Activated CD8-positive, alpha-beta memory T cell treated with anti-CD3 and anti-CD28 coated beads, Interleukin-2, amount 10 ng/mL, durations not matched to agents 7 days and 5 days (primary cell): Measurements from ENCODE around the gene MYO10. TPM values are rescaled to one million over a fixed set of nuclear protein-coding genes. Genes with fewer than 3 reads are reported as not detected.

Experiments used
- ATAC-seq: fragments of 150-1000 bp; cut with Tn5 transposase; one replicate; pipeline ENCODE4 v1.10.0; 2021; ENCODE audit warnings: moderate library complexity
- CTCF ChIA-PET: fragments of 350-600 bp; sonication (Branson Sonifier 250); formaldehyde crosslinking; loops from one replicate; lab custom pipeline; 2021; ENCODE audit warnings: antibody characterized with exemption; lab: Charles Lee
- DNase-seq: peaks from one replicate; pipeline ENCODE4 v3.0.0-alpha.2; 2020
- H3K27ac Mint-ChIP-seq: one replicate; pipeline ENCODE4 v1.8.0; 2021; ENCODE audit warnings: mild to moderate bottlenecking, mixed read lengths
- H3K27me3 Mint-ChIP-seq: one replicate; pipeline ENCODE4 v1.8.0; 2021; ENCODE audit warnings: mixed read lengths
- H3K36me3 Mint-ChIP-seq: one replicate; pipeline ENCODE4 v1.8.0; 2021; ENCODE audit warnings: mild to moderate bottlenecking, mixed read lengths
- H3K4me1 Mint-ChIP-seq: one replicate; pipeline ENCODE4 v1.8.0; 2021; ENCODE audit warnings: mixed read lengths
- H3K4me3 Mint-ChIP-seq: one replicate; pipeline ENCODE4 v1.8.0; 2021; ENCODE audit warnings: mild to moderate bottlenecking, moderate library complexity, mixed read lengths
- H3K9me3 Mint-ChIP-seq: one replicate; pipeline ENCODE4 v1.8.0; 2022; ENCODE audit warnings: low read depth, mixed read lengths
- total RNA-seq, 2 experiments: library from RNA; stranded (reverse); gene quantifications; one replicate each; pipeline ENCODE4 v1.2.3, GENCODE V29; 2021

Gene MYO10
- total RNA-seq, 2 experiments from 2014 or later, result not detected

GRCh38 chr5:16679190-16679589, 256.9 kb downstream of the MYO10 start:
- CTCF ChIA-PET, result no interaction called here
- Mint-ChIP-seq H3K4me3 (no peak overlapping the region), H3K27me3 (no peaks in the 10 kb centered on the region), H3K27ac (no peak overlapping the region), H3K9me3 (no peaks in the 10 kb centered on the region), H3K4me1 (no peaks in the 10 kb centered on the region), H3K36me3 (no peaks in the 10 kb centered on the region)
- ATAC-seq, result no peak
- no peak for DNase-seq

GRCh38 chr5:16675806-16676205, 260.3 kb downstream of the MYO10 start:
- Mint-ChIP-seq H3K4me1 (peaks cover 3% of the 10 kb centered on the region), H3K4me3 (no peak overlapping the region), H3K27me3 (no peaks in the 10 kb centered on the region), H3K9me3 (no peaks in the 10 kb centered on the region), H3K36me3 (no peaks in the 10 kb centered on the region), H3K27ac (no peak overlapping the region)
- CTCF ChIA-PET, result interaction anchor here (0.8 kb wide), 1 partner anchor 14 kb away, joined by 3 read pairs; no protein-coding TSS in a partner anchor
- DNase-seq (no peak), ATAC-seq (no peak)

GRCh38 chr5:16674750-16675149, 261.3 kb downstream of the MYO10 start:
- ATAC-seq, result no peak
- H3K27ac Mint-ChIP-seq, result no peak overlapping the region
- CTCF ChIA-PET, result no interaction called here

GRCh38 chr5:16673241-16674201, 262.6 kb downstream of the MYO10 start:
- H3K4me1 Mint-ChIP-seq, result peaks cover 3% of the 10 kb centered on the region
- ATAC-seq (no peak), DNase-seq (no peak)
- H3K4me3 Mint-ChIP-seq, result no peak overlapping the region
- no peaks in the 10 kb centered on the region for H3K9me3 Mint-ChIP-seq
- CTCF ChIA-PET, result interaction anchor here (0.8 kb wide), 1 partner anchor 517 kb away, joined by 3 read pairs; no protein-coding TSS in a partner anchor
- no peaks in the 10 kb centered on the region for H3K36me3 Mint-ChIP-seq
- no peaks in the 10 kb centered on the region for H3K27me3 Mint-ChIP-seq
- no peak overlapping the region for H3K27ac Mint-ChIP-seq

More at GRCh38 chr5:16674750-16675149, 261.3 kb downstream of the MYO10 start:
- DNase-seq, result no peak
- Mint-ChIP-seq H3K36me3 (no peaks in the 10 kb centered on the region), H3K4me3 (no peak overlapping the region), H3K4me1 (peaks cover 3% of the 10 kb centered on the region), H3K27me3 (no peaks in the 10 kb centered on the region), H3K9me3 (no peaks in the 10 kb centered on the region)

- CTCF ChIA-PET, result no interaction called here
- peaks cover 3% of the 10 kb centered on the region for H3K4me1 Mint-ChIP-seq
- no peaks in the 10 kb centered on the region for H3K36me3 Mint-ChIP-seq
- H3K9me3 Mint-ChIP-seq, result no peaks in the 10 kb centered on the region
- no peak overlapping the region for H3K27ac Mint-ChIP-seq
- H3K27me3 Mint-ChIP-seq, result no peaks in the 10 kb centered on the region
- no peak for ATAC-seq
- H3K4me3 Mint-ChIP-seq, result no peak overlapping the region
- DNase-seq, result no peak
Observed at GRCh38 chr5:16671208-16671607, 264.9 kb downstream of the MYO10 start.

- DNase-seq (no peak), ATAC-seq (no peak)
- Mint-ChIP-seq H3K4me1 (peaks cover 3% of the 10 kb centered on the region), H3K36me3 (no peaks in the 10 kb centered on the region), H3K27me3 (no peaks in the 10 kb centered on the region), H3K27ac (no peak overlapping the region), H3K9me3 (no peaks in the 10 kb centered on the region), H3K4me3 (no peak overlapping the region)
- CTCF ChIA-PET, result no interaction called here
Observed at GRCh38 chr5:16669776-16670175, 266.3 kb downstream of the MYO10 start.

GRCh38 chr5:16668631-16669030, 267.5 kb downstream of the MYO10 start:
- Mint-ChIP-seq H3K9me3 (no peaks in the 10 kb centered on the region), H3K27me3 (no peaks in the 10 kb centered on the region), H3K4me3 (no peak overlapping the region), H3K4me1 (peaks cover 3% of the 10 kb centered on the region), H3K27ac (no peak overlapping the region), H3K36me3 (no peaks in the 10 kb centered on the region)
- DNase-seq (no peak), ATAC-seq (no peak)
- CTCF ChIA-PET, result interaction anchor here (0.6 kb wide), 1 partner anchor 23 kb away, joined by 3 read pairs; no protein-coding TSS in a partner anchor

GRCh38 chr5:16668194-16668593, 267.9 kb downstream of the MYO10 start:
- ATAC-seq (no peak), DNase-seq (no peak)
- Mint-ChIP-seq H3K9me3 (no peaks in the 10 kb centered on the region), H3K27me3 (no peaks in the 10 kb centered on the region), H3K27ac (no peak overlapping the region), H3K4me3 (no peak overlapping the region), H3K36me3 (no peaks in the 10 kb centered on the region), H3K4me1 (no peaks in the 10 kb centered on the region)
- CTCF ChIA-PET, result interaction anchor here (0.6 to 2.1 kb wide), 2 partner anchors 23 to 38 kb away, joined by 3 to 7 read pairs; no protein-coding TSS in a partner anchor

- no peak overlapping the region for H3K4me3 Mint-ChIP-seq
- no peaks in the 10 kb centered on the region for H3K27me3 Mint-ChIP-seq
- no peaks in the 10 kb centered on the region for H3K4me1 Mint-ChIP-seq
- DNase-seq, result no peak
- no peak overlapping the region for H3K27ac Mint-ChIP-seq
- no peaks in the 10 kb centered on the region for H3K36me3 Mint-ChIP-seq
- ATAC-seq, result no peak
- no peaks in the 10 kb centered on the region for H3K9me3 Mint-ChIP-seq
- CTCF ChIA-PET, result interaction anchor here (0.7 to 2.2 kb wide), 9 partner anchors 10 to 506 kb away, joined by 3 to 8 read pairs (median 4); partner anchors contain the start of gene RETREG1
Observed at GRCh38 chr5:16666883-16667398, 269.1 kb downstream of the MYO10 start.

GRCh38 chr5:16666130-16666882, 269.8 kb downstream of the MYO10 start:
- no peak for DNase-seq
- H3K27ac Mint-ChIP-seq, result no peak overlapping the region
- no peaks in the 10 kb centered on the region for H3K27me3 Mint-ChIP-seq
- ATAC-seq, result no peak
- no peaks in the 10 kb centered on the region for H3K36me3 Mint-ChIP-seq
- no peaks in the 10 kb centered on the region for H3K4me1 Mint-ChIP-seq
- H3K4me3 Mint-ChIP-seq, result no peak overlapping the region
- CTCF ChIA-PET, result interaction anchor here (0.8 to 2.2 kb wide), 10 partner anchors 9 to 506 kb away, joined by 3 to 8 read pairs (median 4); partner anchors contain the start of gene RETREG1
- H3K9me3 Mint-ChIP-seq, result no peaks in the 10 kb centered on the region

- CTCF ChIA-PET, result interaction anchor here (0.5 to 2.2 kb wide), 5 partner anchors 38 to 505 kb away, joined by 3 to 8 read pairs (median 4); no protein-coding TSS in a partner anchor
- H3K4me1 Mint-ChIP-seq, result no peaks in the 10 kb centered on the region
Observed at GRCh38 chr5:16665601-16666000, 270.5 kb downstream of the MYO10 start.

GRCh38 chr5:16664368-16664767, 271.7 kb downstream of the MYO10 start:
- Mint-ChIP-seq H3K27ac (no peak overlapping the region), H3K27me3 (no peaks in the 10 kb centered on the region), H3K36me3 (no peaks in the 10 kb centered on the region), H3K4me3 (no peak overlapping the region), H3K9me3 (no peaks in the 10 kb centered on the region), H3K4me1 (no peaks in the 10 kb centered on the region)
- CTCF ChIA-PET, result interaction anchor here (1.0 kb wide), 1 partner anchor 79 kb away, joined by 3 read pairs; no protein-coding TSS in a partner anchor
- DNase-seq, result no peak
- ATAC-seq, result no peak

More at GRCh38 chr5:16665601-16666000, 270.5 kb downstream of the MYO10 start:
- Mint-ChIP-seq H3K27ac (no peak overlapping the region), H3K27me3 (no peaks in the 10 kb centered on the region), H3K9me3 (no peaks in the 10 kb centered on the region), H3K4me3 (no peak overlapping the region), H3K36me3 (no peaks in the 10 kb centered on the region)
- DNase-seq (no peak), ATAC-seq (no peak)

- CTCF ChIA-PET, result interaction anchor here (1.0 kb wide), 1 partner anchor 78 kb away, joined by 3 read pairs; no protein-coding TSS in a partner anchor
- Mint-ChIP-seq H3K27me3 (no peaks in the 10 kb centered on the region), H3K36me3 (no peaks in the 10 kb centered on the region), H3K4me3 (no peak overlapping the region), H3K27ac (no peak overlapping the region), H3K9me3 (no peaks in the 10 kb centered on the region), H3K4me1 (no peaks in the 10 kb centered on the region)
- DNase-seq (no peak), ATAC-seq (no peak)
Observed at GRCh38 chr5:16663840-16664239, 272.2 kb downstream of the MYO10 start.
